HG03060 (cell line): ENCODE results near the gene INHBB.

Experiments used
- ATAC-seq: cut with Tn5 transposase; IDR thresholded peaks from one replicate; pipeline ENCODE4 v1.9.1; 2021; ENCODE audit warnings: low read depth, moderate number of reproducible peaks; ENCODE audit not compliant: unreplicated experiment

The INHBB gene

GRCh38 chr2:120393456-120393855 lies 47.5 kb downstream of the INHBB start:
- no peak for ATAC-seq

- no peak for ATAC-seq
These were observed 48.8 kb downstream of the INHBB start for GRCh38 chr2:120394764-120395163.

- no peak for ATAC-seq
These were observed 49.5 kb downstream of the INHBB start for GRCh38 chr2:120395221-120396012.

GRCh38 chr2:120396013-120396860 lies 50.3 kb downstream of the INHBB start:
- ATAC-seq = no peak

- ATAC-seq = no peak
These were observed 51.2 kb downstream of the INHBB start for GRCh38 chr2:120396861-120397811.

DNA sequence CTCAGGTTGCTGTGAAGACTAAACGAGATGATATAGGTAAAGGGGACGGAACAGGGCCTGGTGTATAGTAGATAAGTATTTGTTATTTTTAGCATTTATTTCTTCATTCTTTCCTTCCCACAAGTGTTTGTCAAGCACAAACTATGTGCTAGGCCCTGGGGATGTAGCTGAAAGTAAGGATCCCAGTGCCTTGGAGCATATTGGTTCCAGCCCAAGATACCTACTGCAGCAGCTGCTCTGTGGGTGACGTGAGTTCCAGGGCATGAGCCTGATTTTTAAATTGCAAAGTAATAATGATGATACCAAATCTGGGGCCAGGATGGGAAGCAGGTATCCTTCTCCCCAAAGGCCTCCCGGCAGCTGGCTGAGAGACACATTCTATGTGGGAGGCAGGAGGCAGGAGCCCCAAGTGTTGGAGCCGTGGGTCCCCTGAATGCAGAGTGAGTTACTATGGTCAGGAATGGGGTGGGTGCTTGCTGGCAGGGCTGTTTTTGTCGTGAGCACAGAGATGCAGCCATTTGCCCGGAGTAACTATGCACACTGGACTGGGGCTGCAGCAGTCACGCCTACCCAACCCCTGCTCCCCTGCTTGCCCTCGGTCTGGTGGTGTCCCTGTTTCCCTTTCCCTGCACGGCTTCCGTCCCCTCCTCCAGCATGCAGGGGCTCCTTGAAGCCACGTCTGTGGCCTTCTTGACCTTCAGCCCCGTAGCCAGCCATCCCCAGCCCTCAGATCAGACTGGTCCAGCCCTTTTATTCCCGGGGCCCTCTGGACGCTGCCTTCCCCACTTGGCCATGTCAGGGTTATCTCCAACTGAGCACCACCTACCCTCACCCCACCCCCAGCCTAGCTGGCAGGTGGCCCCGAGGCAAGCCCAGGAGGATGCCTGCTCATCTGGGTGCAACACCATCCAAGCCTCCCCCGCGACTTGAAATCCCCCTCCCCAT lies 52.4 kb downstream of the INHBB start:
- ATAC-seq = no peak

DNA sequence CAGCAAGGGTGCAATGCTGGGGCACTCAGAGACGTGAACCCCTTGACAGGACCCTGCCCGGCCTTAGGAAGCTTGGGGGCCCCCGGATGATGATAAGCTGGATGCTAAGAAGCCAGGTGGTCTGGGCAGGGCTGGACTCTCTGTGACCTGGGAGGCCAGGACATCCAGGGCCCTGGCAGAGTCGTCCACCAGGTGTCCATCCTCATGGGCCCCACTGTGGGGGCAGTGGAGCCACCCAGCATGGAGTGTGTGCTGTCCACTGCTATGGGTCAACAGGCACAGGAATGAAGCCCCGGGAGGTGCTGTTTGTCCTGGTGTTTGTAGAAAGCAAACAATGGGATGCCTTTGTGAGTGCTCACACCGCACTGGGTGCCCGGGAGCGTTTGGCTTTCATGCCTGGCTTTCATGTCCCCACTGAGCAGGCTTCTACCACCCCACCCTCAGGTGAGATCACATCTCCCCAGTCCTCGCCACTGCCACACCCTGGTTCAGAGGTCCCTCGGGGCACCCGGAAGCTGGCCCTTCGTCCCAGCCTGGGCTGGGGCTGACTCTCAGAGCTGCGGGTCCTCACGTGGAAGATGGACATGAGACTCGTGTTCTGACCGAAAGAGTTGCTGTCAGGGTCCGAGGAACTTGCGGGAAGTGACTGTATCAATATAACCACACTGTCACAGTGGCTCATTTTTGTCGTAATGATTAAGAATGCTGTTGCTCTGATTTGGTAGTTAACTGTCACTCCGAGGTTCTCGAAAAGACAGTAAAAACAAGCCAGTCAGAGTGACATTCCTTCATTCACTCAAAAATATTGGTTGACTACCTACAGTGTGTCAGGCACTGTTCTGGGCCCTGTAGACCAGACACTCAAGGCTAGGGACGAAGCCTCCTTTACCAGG lies 53.3 kb downstream of the INHBB start:
- no peak for ATAC-seq

GRCh38 chr2:120399889-120400240 lies 53.9 kb downstream of the INHBB start:
- no peak for ATAC-seq

GRCh38 chr2:120400551-120400950 lies 54.6 kb downstream of the INHBB start:
- no peak for ATAC-seq
